AG09309 (cell line): Measurements from ENCODE around the gene C16orf90.

ENCODE experiments used
- DNase-seq: peaks from one replicate; pipeline ENCODE4 v3.0.0-alpha.2; 2010; ENCODE audit warnings: low read depth
- H3K4me3 ChIP-seq: 2 replicates; pipeline ENCODE4 v1.5.1; 2011; ENCODE audit warnings: mild to moderate bottlenecking, low read depth, low read length, moderate library complexity; ENCODE audit not compliant: control insufficient read depth
- TF ChIP-seq, protein P1 (sequence below): IDR thresholded peaks from 2 replicates; pipeline ENCODE4 v1.5.1; 2011; ENCODE audit warnings: mild to moderate bottlenecking, low read depth, low read length, inconsistent platforms; ENCODE audit not compliant: insufficient read depth, control insufficient read depth; ENCODE audit errors: missing control alignments

Gene C16orf90

DNA sequence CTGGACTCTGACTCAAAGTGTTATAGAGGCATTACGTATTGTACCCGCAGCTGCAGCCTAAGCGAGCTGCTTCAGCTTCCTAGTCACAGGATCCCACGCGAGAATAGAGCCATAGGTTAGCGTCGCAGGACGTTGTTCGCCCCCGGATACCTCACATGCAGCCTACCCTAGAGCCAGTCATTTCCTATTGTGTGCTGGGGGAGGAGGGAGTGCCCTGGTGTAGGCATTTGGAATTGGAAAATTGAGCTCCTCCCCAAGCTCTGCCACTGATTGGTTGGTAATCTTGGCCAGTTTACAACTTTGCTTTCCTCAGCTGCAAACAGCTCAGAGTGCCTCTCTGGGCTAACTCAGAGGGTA, 51.3 kb downstream of the C16orf90 start:
- DNase-seq: peak; percentile 55
- TF ChIP-seq, protein P1, sequence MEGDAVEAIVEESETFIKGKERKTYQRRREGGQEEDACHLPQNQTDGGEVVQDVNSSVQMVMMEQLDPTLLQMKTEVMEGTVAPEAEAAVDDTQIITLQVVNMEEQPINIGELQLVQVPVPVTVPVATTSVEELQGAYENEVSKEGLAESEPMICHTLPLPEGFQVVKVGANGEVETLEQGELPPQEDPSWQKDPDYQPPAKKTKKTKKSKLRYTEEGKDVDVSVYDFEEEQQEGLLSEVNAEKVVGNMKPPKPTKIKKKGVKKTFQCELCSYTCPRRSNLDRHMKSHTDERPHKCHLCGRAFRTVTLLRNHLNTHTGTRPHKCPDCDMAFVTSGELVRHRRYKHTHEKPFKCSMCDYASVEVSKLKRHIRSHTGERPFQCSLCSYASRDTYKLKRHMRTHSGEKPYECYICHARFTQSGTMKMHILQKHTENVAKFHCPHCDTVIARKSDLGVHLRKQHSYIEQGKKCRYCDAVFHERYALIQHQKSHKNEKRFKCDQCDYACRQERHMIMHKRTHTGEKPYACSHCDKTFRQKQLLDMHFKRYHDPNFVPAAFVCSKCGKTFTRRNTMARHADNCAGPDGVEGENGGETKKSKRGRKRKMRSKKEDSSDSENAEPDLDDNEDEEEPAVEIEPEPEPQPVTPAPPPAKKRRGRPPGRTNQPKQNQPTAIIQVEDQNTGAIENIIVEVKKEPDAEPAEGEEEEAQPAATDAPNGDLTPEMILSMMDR: no peak
- H3K4me3 ChIP-seq: peak overlapping the region; percentile 78
